GM12891 (cell line): Measurements from ENCODE around the gene PTGER2.

ENCODE experiments used
- POLR2A ChIP-seq: IDR thresholded peaks from 2 replicates; pipeline ENCODE4 v1.6.1; 2011; ENCODE audit warnings: low read depth, low read length, control low read depth
- POLR2AphosphoS5 ChIP-seq: IDR thresholded peaks from 2 replicates; pipeline ENCODE4 v1.6.1; 2011; ENCODE audit warnings: low read depth, low read length, control low read depth
- POU2F2 ChIP-seq: IDR thresholded peaks from 2 replicates; pipeline ENCODE4 v1.6.1; 2011; ENCODE audit warnings: low read depth, mild to moderate bottlenecking, control low read depth, low read length, moderate library complexity
- TAF1 ChIP-seq: IDR thresholded peaks from 2 replicates; pipeline ENCODE4 v1.6.1; 2011; ENCODE audit warnings: low read depth, low read length, control low read depth

GRCh38 chr14:52266179-52266578, 47.9 kb upstream of the PTGER2 start:
- no peak for TF ChIP-seq POLR2AphosphoS5
- no peak for TF ChIP-seq POLR2A
- TF ChIP-seq TAF1 = no peak
- TF ChIP-seq POU2F2 = no peak
